Progenitor cell of endocrine pancreas (in vitro differentiated cells): ENCODE measurements around the gene ADARB2. TPM values are rescaled to one million over a fixed set of nuclear protein-coding genes. Genes with fewer than 3 reads are reported as not detected.

Experiments used
- DNase-seq: peaks from one replicate; pipeline ENCODE4 v3.0.0; 2021; ENCODE audit warnings: low spot score; ENCODE audit not compliant: unreplicated experiment
- H3K27ac Mint-ChIP-seq: 2 replicates; pipeline ENCODE4 v1.8.0; 2021; ENCODE audit warnings: mild to moderate bottlenecking, moderate library complexity, mixed read lengths
- H3K27me3 Mint-ChIP-seq: 2 replicates; pipeline ENCODE4 v1.8.0; 2021; ENCODE audit warnings: mixed read lengths
- H3K36me3 Mint-ChIP-seq: 2 replicates; pipeline ENCODE4 v1.8.0; 2022; ENCODE audit warnings: mixed read lengths; ENCODE audit not compliant: insufficient read depth
- H3K4me1 Mint-ChIP-seq: 2 replicates; pipeline ENCODE4 v1.8.0; 2021; ENCODE audit warnings: low read depth, mixed read lengths
- H3K4me3 Mint-ChIP-seq: 2 replicates; pipeline ENCODE4 v1.8.0; 2021; ENCODE audit warnings: low read depth, mild to moderate bottlenecking, moderate library complexity, mixed read lengths
- H3K9me3 Mint-ChIP-seq: 2 replicates; pipeline ENCODE4 v1.8.0; 2021; ENCODE audit warnings: low read depth, mixed read lengths
- CTCF ChIP-seq: fragments of 200-600 bp; sonication (generic); IDR thresholded peaks from one replicate; pipeline ENCODE4 v1.5.0; 2021; ENCODE audit warnings: antibody characterized with exemption, mild to moderate bottlenecking; ENCODE audit not compliant: unreplicated experiment
- total RNA-seq: library from RNA; stranded (reverse); gene quantifications from 2 replicates; pipeline ENCODE4 v1.2.1, GENCODE V29; 2021

Gene ADARB2
- total RNA-seq, 1 donor from 2014 or later: 1.3 TPM

DNA sequence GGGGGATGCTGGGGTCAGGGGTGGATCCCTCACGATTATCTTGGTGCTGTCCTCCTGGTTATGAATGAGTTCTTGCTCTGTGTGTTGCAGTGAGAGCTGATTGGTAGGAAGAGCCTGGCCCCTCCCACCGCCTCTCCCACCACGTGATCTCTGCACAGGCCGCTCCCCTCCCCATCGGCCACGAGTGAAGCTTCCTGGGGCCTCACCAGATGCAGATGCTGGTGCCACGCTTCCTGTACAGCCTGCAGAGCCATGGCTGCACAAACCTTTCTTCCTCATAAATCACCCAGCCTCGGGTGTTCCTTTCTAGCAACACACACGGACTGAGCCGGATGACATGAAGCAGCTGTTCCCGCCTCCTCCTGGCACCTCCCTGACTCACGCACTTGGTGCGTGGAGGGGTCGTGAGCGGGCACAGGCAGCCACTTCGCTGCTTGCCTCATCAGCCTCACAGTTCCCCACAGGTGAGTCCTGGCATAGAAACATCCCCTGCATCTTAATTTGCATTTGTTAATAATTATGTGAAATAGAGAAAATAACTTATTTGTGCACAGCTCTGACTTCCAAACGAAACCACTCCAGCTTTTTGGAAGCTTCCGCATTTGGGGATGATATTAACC lies 210.8 kb downstream of the ADARB2 start:
- DNase-seq: no peak
- Mint-ChIP-seq H3K4me1 (peaks cover 13% of the 10 kb centered on the region), H3K9me3 (no peaks in the 10 kb centered on the region), H3K4me3 (no peak overlapping the region), H3K27ac (no peak overlapping the region), H3K27me3 (peaks cover 3% of the 10 kb centered on the region), H3K36me3 (no peaks in the 10 kb centered on the region)
- TF ChIP-seq CTCF: no peak

DNA sequence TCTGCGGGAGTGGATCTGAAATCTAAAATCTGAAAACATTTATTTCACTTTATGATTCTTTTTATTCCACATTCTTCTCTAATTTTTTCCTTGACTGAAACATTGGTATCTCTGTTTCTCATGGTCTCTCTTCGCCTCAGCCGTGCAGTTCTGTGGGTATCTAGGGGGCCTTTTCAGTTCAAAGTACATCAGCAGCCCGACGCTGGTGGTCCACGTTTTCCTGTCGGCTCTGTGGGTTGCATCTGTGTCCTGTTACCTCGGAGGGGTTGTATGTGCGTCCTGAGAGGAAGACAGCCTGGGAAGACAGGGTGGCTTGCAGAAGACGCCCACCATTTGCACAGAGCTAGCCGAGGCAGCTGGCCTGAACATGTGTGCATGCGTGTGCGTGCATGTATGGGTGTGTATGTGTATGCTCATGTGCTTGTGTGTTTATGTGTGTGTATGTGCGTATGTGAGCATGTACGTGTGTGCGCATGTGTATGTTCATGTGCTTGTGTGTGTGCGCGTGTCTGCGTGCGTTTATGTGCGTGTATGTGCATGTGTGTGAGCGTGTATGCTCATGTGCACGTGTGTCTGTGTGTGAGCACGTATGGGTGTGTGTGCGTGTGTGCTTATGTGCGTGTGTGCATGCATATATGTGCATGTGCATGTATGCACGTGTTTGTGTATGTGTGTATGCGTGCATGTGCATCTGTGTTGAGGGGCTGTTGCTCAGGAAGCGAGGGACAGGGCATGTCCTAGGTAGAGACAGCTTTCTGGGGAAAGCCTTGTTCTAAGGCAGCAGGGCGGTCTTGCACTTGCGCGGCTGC lies 211.8 kb downstream of the ADARB2 start:
- Mint-ChIP-seq H3K4me3 (no peak overlapping the region), H3K9me3 (no peaks in the 10 kb centered on the region), H3K27me3 (peaks cover 3% of the 10 kb centered on the region), H3K4me1 (peaks cover 17% of the 10 kb centered on the region), H3K36me3 (no peaks in the 10 kb centered on the region), H3K27ac (no peak overlapping the region)
- no peak for TF ChIP-seq CTCF
- DNase-seq: no peak

DNA sequence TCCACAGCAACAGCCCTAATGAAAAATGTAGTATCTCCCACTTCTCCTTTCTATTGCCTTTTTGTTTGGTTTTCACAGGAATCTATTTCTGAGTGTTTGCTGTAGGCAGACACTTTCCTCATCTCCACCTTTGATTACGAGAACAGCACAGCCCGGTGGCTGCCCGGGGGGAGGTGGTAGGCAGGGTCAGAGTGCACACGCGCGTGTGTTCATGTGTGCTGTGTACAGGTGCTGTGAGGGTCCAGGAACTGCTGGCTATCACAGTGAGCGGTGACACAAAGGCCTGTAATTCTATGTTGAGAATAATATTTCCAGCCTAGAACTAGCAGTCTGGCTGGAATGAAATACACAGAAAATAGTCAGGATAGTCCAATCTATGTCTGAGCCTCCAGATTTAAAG lies 212.8 kb downstream of the ADARB2 start:
- no peaks in the 10 kb centered on the region for H3K9me3 Mint-ChIP-seq
- H3K4me1 Mint-ChIP-seq: peaks cover 17% of the 10 kb centered on the region
- H3K27ac Mint-ChIP-seq: no peak overlapping the region
- H3K36me3 Mint-ChIP-seq: no peaks in the 10 kb centered on the region
- no peak overlapping the region for H3K4me3 Mint-ChIP-seq
- TF ChIP-seq CTCF: no peak
- DNase-seq: no peak
- peaks cover 3% of the 10 kb centered on the region for H3K27me3 Mint-ChIP-seq

DNA sequence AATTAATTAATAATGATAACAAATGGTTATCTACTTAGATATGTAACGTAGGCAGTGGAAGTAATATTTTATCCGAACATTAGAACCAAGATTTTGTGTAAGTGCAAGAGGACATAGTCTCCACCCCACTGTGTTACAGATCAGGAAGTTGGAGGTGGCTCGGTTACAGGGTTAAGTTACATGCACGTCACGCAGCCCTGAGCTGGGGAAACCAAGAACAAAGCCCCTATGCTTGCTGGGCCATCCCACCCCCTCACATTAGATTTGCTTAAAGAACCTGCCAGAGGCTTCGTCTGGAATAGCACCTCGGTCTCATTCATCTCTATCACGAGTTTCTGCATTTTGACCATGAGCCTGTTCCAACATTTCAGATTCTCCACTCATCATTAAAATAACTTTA lies 214.1 kb downstream of the ADARB2 start:
- Mint-ChIP-seq H3K9me3 (no peaks in the 10 kb centered on the region), H3K4me1 (peaks cover 17% of the 10 kb centered on the region), H3K36me3 (no peaks in the 10 kb centered on the region), H3K4me3 (no peak overlapping the region), H3K27me3 (peaks cover 3% of the 10 kb centered on the region), H3K27ac (no peak overlapping the region)
- no peak for DNase-seq
- TF ChIP-seq CTCF: no peak

DNA sequence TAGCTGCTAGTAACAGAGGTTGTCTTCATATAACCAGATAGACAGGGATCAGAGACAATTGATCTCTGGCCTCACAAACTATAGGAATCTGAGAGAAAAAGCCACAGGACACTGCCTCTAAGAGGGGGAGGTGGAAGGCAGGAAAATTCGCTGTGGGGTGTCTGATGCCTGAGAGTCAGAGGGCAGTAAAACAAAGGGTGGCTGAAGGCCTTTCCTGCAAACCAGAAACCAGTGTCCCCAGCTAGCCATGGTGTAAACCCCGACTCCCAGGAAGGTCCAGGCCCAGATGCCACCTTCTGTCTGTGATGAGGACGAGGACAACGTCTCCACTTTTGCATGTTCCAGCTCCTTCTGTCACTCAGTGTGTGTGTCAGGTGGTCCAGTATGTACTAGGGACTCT lies 215.1 kb downstream of the ADARB2 start:
- DNase-seq: no peak
- H3K9me3 Mint-ChIP-seq: no peaks in the 10 kb centered on the region
- no peak for TF ChIP-seq CTCF

More for the DNA sequence above, 215.1 kb downstream of the ADARB2 start:
- no peak overlapping the region for H3K27ac Mint-ChIP-seq
- H3K4me3 Mint-ChIP-seq: no peak overlapping the region
- peaks cover 17% of the 10 kb centered on the region for H3K4me1 Mint-ChIP-seq
- no peaks in the 10 kb centered on the region for H3K36me3 Mint-ChIP-seq
- H3K27me3 Mint-ChIP-seq: no peaks in the 10 kb centered on the region
